ENCODE results near the gene ANKRD28. TPM values are rescaled to one million over a fixed set of nuclear protein-coding genes. Genes with fewer than 3 reads are reported as not detected.

The ANKRD28 gene
- total and polyA plus RNA-seq, 5 experiments from 2014 or later, result 3.3 to 38.0 (median 10.5) TPM

DNA sequence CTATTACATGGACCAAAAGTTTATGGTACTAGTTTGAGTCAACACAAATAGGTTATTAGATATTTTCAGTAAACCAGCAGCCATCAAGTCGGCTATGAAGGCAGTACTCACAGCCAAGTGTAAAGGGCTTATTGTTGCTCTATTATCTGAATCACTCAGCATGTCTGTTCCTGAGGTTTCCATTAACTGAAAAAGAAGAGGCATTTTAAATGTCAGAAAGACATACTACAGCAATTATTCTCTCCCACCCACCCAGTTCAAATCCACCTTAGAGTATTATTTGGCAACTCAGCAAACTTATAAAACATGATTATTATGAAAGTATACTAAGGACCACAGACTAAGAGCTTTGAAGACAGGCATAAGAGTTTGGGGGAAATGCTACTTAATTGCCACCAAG, 103.2 kb downstream of the ANKRD28 start:
- no peak for DNase-seq
- no peak overlapping the region for H3K4me3 Mint-ChIP-seq
- POLR2A ChIA-PET, result no interaction called here
- peaks cover 8 to 78% (median 39%) of the 10 kb centered on the region in 3 donors for H3K36me3 Mint-ChIP-seq
- H3K27me3 Mint-ChIP-seq, result no peaks in the 10 kb centered on the region
- no peaks in the 10 kb centered on the region for H3K4me1 Mint-ChIP-seq
- no peak overlapping the region for H3K27ac Mint-ChIP-seq
- no peak for ATAC-seq
- H3K9me3 Mint-ChIP-seq, result no peaks in the 10 kb centered on the region

DNA sequence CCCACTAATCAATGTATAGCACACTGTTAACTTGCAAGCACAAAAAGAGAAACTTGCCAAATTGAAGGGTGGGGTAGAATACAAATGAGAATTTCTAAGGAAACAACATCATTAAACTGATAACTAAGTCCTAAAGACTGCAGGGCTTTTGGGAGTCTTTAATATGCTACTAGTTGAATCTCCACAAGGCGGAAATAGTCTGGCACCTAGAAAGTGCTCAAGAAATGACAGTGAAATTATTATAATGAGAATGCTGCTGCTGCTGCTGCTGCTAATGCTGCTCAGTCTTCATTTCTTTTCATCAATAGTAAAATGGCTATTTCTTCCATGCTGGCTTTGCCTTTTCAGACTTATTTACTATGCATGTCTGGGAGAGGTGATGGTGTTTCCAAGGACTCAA, 104.4 kb downstream of the ANKRD28 start:
- no peak for ATAC-seq
- no peaks in the 10 kb centered on the region for H3K9me3 Mint-ChIP-seq
- peaks cover 8 to 82% (median 36%) of the 10 kb centered on the region in 3 donors for H3K36me3 Mint-ChIP-seq

DNA sequence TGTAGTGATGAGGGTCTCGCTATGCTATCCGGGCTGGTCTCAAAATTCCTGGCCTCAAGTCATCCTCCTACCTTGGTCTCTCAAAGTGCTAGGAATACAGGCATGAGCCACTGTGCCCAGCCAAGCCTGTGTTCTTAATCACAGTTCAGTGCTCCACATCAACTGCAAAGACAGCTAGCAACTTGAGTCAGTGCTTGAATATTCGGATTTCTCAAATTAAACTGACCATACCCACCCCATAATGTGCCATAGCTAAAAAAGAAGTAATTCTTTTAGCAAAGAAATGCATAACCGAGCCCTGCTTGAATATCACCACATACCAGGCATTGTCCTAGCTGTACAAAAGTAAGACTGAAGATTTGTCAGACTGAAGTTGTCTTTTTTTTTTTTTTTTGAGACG, 107.0 kb downstream of the ANKRD28 start:
- DNase-seq (no peak), ATAC-seq (no peak)
- Mint-ChIP-seq H3K9me3 (no peaks in the 10 kb centered on the region), H3K4me1 (peaks cover 0 to 3% (median 2%) of the 10 kb centered on the region in 4 donors), H3K4me3 (no peak overlapping the region), H3K36me3 (peaks cover 8 to 88% (median 35%) of the 10 kb centered on the region in 3 donors), H3K27me3 (no peaks in the 10 kb centered on the region), H3K27ac (peak overlapping the region in 2 of 10 donors; percentile 2 to 74)
- POLR2A ChIA-PET, result no interaction called here

More for the DNA sequence above, 104.4 kb downstream of the ANKRD28 start:
- Mint-ChIP-seq H3K27ac (peak overlapping the region in 1 of 10 donors; percentile 44), H3K4me3 (no peak overlapping the region), H3K27me3 (no peaks in the 10 kb centered on the region), H3K4me1 (peaks cover 0 to 1% (median 0%) of the 10 kb centered on the region in 4 donors)
- no peak for DNase-seq
- POLR2A ChIA-PET, result no interaction called here

DNA sequence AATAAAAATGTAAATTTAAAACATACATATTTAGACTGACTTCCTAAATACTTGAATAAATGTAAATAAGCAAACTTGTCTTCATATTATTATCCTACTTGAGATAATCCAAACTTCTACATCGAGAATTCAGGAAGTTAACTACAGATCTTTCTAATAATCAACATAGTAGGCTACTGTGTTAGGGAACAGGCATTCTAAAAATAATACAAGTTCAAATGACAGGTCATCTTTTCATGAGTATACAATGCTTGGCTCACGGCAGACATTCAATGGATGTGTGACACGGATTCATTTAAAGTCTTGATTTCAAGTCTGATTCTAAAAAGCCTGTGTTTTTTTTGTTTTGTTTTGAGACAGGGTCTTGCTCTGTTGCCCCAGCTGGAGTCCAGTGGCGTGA, 107.5 kb downstream of the ANKRD28 start:
- H3K9me3 Mint-ChIP-seq, result no peaks in the 10 kb centered on the region
- H3K4me1 Mint-ChIP-seq, result peaks cover 0 to 3% (median 2%) of the 10 kb centered on the region in 4 donors
- DNase-seq, result no peak
- H3K4me3 Mint-ChIP-seq, result no peak overlapping the region
- POLR2A ChIA-PET, result no interaction called here
- H3K36me3 Mint-ChIP-seq, result peaks cover 8 to 86% (median 36%) of the 10 kb centered on the region in 3 donors
- ATAC-seq, result no peak
- no peak overlapping the region for H3K27ac Mint-ChIP-seq
- no peaks in the 10 kb centered on the region for H3K27me3 Mint-ChIP-seq

DNA sequence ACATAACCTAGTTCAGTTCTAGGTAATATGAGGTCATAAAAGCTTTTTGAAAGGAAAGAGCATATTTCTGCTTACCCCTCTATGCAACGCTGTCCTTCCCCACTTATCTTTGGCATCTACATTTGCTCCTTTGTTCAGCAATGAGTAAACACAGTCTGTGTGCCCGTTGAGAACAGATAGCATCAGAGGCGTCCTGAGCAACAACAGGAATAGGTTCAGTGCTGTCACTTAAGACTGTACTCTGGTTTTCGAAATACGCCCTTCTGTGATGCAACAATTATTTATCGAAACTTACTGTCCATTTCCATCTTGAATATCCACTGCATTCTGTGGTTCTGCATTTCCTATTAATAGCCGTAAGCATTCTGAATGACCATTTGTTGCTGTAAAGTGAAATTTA, 111.9 kb downstream of the ANKRD28 start:
- no peak for DNase-seq
- H3K9me3 Mint-ChIP-seq, result no peaks in the 10 kb centered on the region
- no peak for ATAC-seq
- peak overlapping the region in 1 of 10 donors; percentile 47 for H3K27ac Mint-ChIP-seq
- H3K4me3 Mint-ChIP-seq, result peak overlapping the region in 1 of 10 donors; percentile 13
- peaks cover 0 to 74% (median 35%) of the 10 kb centered on the region in 3 donors for H3K36me3 Mint-ChIP-seq
- peaks cover 0 to 15% (median 2%) of the 10 kb centered on the region in 4 donors for H3K4me1 Mint-ChIP-seq
- POLR2A ChIA-PET, result no interaction called here
- H3K27me3 Mint-ChIP-seq, result no peaks in the 10 kb centered on the region

GRCh38 chr3:15683253-15683652, 114.5 kb downstream of the ANKRD28 start:
- POLR2A ChIA-PET, result no interaction called here
- ATAC-seq (no peak), DNase-seq (no peak)
- peaks cover 0 to 15% (median 1%) of the 10 kb centered on the region in 4 donors for H3K4me1 Mint-ChIP-seq
- H3K9me3 Mint-ChIP-seq, result no peaks in the 10 kb centered on the region
- peaks cover 5 to 63% (median 24%) of the 10 kb centered on the region in 3 donors for H3K36me3 Mint-ChIP-seq
- H3K4me3 Mint-ChIP-seq, result no peak overlapping the region
- no peaks in the 10 kb centered on the region for H3K27me3 Mint-ChIP-seq
- no peak overlapping the region for H3K27ac Mint-ChIP-seq

DNA sequence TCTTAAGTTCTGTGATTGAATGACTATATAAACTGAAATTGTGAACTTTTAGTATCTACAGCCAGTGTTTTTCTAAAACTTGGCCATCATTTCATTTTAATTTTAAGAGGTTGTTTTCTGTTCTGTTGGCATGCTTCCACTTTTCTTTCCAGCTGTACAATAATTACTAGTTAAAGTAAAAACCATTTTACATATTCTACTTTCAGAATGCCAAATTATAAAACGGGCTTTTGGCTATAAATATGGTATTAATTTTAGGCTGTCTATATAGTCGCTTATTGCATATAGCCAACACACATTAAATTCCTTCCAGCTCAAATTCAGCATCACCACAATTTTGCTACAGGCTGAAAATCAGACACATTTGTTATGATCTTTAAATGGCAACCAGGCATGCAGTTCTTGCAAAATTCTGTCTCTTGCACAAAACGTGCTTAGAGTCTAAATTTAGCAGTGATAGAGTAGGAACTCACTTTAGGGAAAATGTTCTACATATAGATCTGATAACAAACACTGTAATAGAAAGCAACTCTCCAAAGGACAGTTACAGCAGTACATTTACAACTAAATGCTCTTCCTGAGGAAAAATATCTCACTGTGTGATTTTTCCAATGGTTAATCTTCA, 115.1 kb downstream of the ANKRD28 start:
- Mint-ChIP-seq H3K4me3 (no peak overlapping the region), H3K27ac (no peak overlapping the region), H3K9me3 (no peaks in the 10 kb centered on the region), H3K4me1 (peaks cover 0 to 15% (median 1%) of the 10 kb centered on the region in 4 donors), H3K36me3 (peaks cover 5 to 66% (median 28%) of the 10 kb centered on the region in 3 donors), H3K27me3 (no peaks in the 10 kb centered on the region)
- POLR2A ChIA-PET, result interaction anchor here (0.7 kb wide), 1 partner anchor 142 kb away, joined by 3 read pairs; no protein-coding TSS in a partner anchor
- no peak for DNase-seq
- ATAC-seq, result no peak

DNA sequence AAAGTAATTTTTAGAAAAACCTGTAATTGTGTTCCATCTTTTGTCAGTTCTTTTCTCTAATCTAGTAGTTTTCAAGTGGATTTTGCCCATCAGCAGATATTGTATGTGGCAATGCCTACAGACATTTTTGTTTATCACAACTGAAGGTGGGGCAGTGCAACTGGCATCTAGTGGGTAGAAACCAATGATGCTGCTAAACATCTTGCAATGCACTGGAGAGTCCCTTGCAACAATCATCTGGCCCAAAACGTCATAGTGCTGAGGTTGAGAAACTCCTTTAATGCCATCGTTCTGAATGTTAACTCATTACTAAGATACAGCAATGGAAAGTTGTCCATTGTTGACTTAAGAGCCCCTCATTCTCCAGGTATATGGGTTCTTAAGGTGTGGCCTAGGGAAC, 116.1 kb downstream of the ANKRD28 start:
- ATAC-seq (no peak), DNase-seq (no peak)
- POLR2A ChIA-PET, result no interaction called here
- Mint-ChIP-seq H3K4me1 (peaks cover 0 to 15% (median 1%) of the 10 kb centered on the region in 4 donors), H3K27ac (no peak overlapping the region), H3K27me3 (no peaks in the 10 kb centered on the region), H3K9me3 (no peaks in the 10 kb centered on the region), H3K36me3 (peaks cover 11 to 68% (median 34%) of the 10 kb centered on the region in 3 donors), H3K4me3 (no peak overlapping the region)

GRCh38 chr3:15679306-15679705, 118.5 kb downstream of the ANKRD28 start:
- peaks cover 11 to 46% (median 16%) of the 10 kb centered on the region in 3 donors for H3K36me3 Mint-ChIP-seq
- ATAC-seq (no peak), DNase-seq (no peak)
- POLR2A ChIA-PET, result no interaction called here
- H3K27me3 Mint-ChIP-seq, result no peaks in the 10 kb centered on the region
- H3K4me1 Mint-ChIP-seq, result peaks cover 0 to 12% (median 0%) of the 10 kb centered on the region in 4 donors
- no peak overlapping the region for H3K27ac Mint-ChIP-seq
- no peaks in the 10 kb centered on the region for H3K9me3 Mint-ChIP-seq
- H3K4me3 Mint-ChIP-seq, result no peak overlapping the region

- Mint-ChIP-seq H3K4me3 (no peak overlapping the region), H3K27me3 (no peaks in the 10 kb centered on the region), H3K36me3 (peaks cover 11 to 29% (median 18%) of the 10 kb centered on the region in 3 donors), H3K9me3 (no peaks in the 10 kb centered on the region), H3K27ac (no peak overlapping the region), H3K4me1 (no peaks in the 10 kb centered on the region)
- DNase-seq, result no peak
- POLR2A ChIA-PET, result no interaction called here
- ATAC-seq, result no peak
Measured at GRCh38 chr3:15676259-15676658, 121.5 kb downstream of the ANKRD28 start.

- DNase-seq (no peak), ATAC-seq (no peak)
- Mint-ChIP-seq H3K36me3 (peaks cover 9 to 40% (median 19%) of the 10 kb centered on the region in 3 donors), H3K4me3 (no peak overlapping the region), H3K27ac (no peak overlapping the region), H3K9me3 (no peaks in the 10 kb centered on the region), H3K4me1 (peaks cover 0 to 3% (median 1%) of the 10 kb centered on the region in 4 donors), H3K27me3 (no peaks in the 10 kb centered on the region)
- POLR2A ChIA-PET, result no interaction called here
Measured at GRCh38 chr3:15673536-15673935, 124.2 kb downstream of the ANKRD28 start.

DNA sequence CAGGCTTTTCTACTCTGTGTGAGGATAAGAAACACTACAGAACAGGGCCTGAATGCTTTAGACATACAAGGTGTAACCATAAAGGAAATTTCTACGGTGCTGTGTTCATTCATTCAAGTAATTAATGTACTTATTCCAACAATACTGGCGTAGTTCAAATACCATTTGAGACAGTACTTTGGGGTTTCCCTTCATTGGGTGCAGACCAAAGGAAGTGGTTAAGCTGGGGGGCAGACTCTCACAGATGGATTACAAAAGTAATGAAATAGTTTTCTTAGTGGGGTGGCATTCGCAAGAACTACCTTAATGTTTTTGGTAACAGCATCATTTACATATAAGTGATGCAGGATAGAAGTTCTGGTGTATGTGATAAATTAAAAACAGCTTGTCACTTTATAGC, 130.3 kb downstream of the ANKRD28 start:
- Mint-ChIP-seq H3K4me1 (peaks cover 13 to 22% (median 18%) of the 10 kb centered on the region in 4 donors), H3K4me3 (peak overlapping the region in 9 of 10 donors; percentile 15 to 54 (median 19)), H3K36me3 (peaks cover 15 to 32% (median 19%) of the 10 kb centered on the region in 3 donors), H3K27ac (peak overlapping the region in 3 of 10 donors; percentile 4 to 41 (median 11)), H3K27me3 (no peaks in the 10 kb centered on the region), H3K9me3 (peaks cover 0 to 10% (median 3%) of the 10 kb centered on the region in 9 donors)
- POLR2A ChIA-PET, result no interaction called here
- peak; percentile 76 to 96 for ATAC-seq
- DNase-seq, result peak in 7 of 10 donors; percentile 7 to 60 (median 39)

DNA sequence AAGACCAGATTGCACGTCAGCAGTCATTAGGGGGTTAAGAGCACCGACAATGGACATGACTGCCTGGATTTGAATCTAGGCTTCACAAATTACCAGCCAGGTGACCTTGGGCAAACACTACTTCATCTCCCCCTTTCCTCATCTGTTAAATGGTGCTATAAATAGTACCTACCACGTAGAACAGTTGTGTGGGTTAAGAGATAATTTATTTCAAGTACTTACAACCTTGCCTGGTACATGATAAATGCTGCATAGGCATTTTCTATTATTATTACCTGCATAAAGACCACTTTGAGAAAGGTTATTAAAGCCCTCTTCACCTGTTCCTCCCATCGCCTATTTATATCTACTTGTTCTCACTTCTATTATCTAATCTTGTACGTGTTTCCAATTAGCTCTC, 131.5 kb downstream of the ANKRD28 start:
- no peak for DNase-seq
- POLR2A ChIA-PET, result no interaction called here
- Mint-ChIP-seq H3K36me3 (peaks cover 26 to 30% (median 28%) of the 10 kb centered on the region in 3 donors), H3K4me1 (peaks cover 14 to 22% (median 18%) of the 10 kb centered on the region in 4 donors), H3K4me3 (no peak overlapping the region), H3K27ac (peak overlapping the region in 1 of 10 donors; percentile 55), H3K9me3 (peaks cover 0 to 17% (median 6%) of the 10 kb centered on the region in 9 donors), H3K27me3 (peaks cover 0 to 10% (median 3%) of the 10 kb centered on the region in 5 donors)
- ATAC-seq, result no peak
